Peyer's patch (tissue), 4 donors: ENCODE results near the gene BRD9. TPM values are rescaled to one million over a fixed set of nuclear protein-coding genes. Genes with fewer than 3 reads are reported as not detected.

Experiments
- DNase-seq, 3 donors: peaks; one replicate each; pipeline ENCODE4 v3.0.0-alpha.2; 2017 to 2019
- H3K27ac ChIP-seq, 4 donors: fragments of 200-600 bp; sonication (generic); one replicate each; pipeline ENCODE4 v1.5.1; 2016 to 2019
- H3K27me3 ChIP-seq, 2 donors: fragments of 200-600 bp; sonication (generic); one replicate each; pipeline ENCODE4 v1.5.1; 2019
- H3K36me3 ChIP-seq, 3 donors: fragments of 200-600 bp; sonication (generic); one replicate each; pipeline ENCODE4 v1.5.1; 2016 to 2019
- H3K4me1 ChIP-seq, 4 donors: fragments of 200-600 bp; sonication (generic); one replicate each; pipeline ENCODE4 v1.5.1; 2016 to 2019
- H3K4me3 ChIP-seq, 4 donors: fragments of 200-600 bp; sonication (generic); 1 replicate in 3 of 4; 2 replicates in 1 of 4; pipeline ENCODE4 v1.5.1; 2016 to 2019; ENCODE audit warnings: mild to moderate bottlenecking in 1 of 4
- H3K9me3 ChIP-seq, 4 donors: fragments of 200-600 bp; sonication (generic); one replicate each; pipeline ENCODE4 v1.5.1; 2016 to 2019; ENCODE audit warnings: mild to moderate bottlenecking in 1 of 4
- POLR2A ChIP-seq, 2 donors: fragments of 450-650 bp; IDR thresholded peaks; one replicate each; pipeline ENCODE4 v1.5.1; 2017; ENCODE audit warnings: antibody characterized with exemption in 2 of 2, mild to moderate bottlenecking in 2 of 2, moderate library complexity in 2 of 2
- total RNA-seq, 4 donors: library from RNA; depleted of rRNA; stranded (reverse); fragments of >200 nt; gene quantifications; one replicate each; pipeline ENCODE4 v1.1.0, GENCODE V29; 2016
- TF ChIP-seq, protein P1 (sequence below), 6 experiments: fragments of 450-650 bp in 4 of 6; fragments of 200-600 bp in 2 of 6; sonication (generic) in 1 of 6; IDR thresholded peaks; one replicate each; pipeline ENCODE4 v1.5.1; 2017 to 2019; ENCODE audit warnings: antibody characterized with exemption in 6 of 6, mild to moderate bottlenecking in 3 of 6, moderate library complexity in 1 of 6

The BRD9 gene
- total RNA-seq, 4 donors from 2014 or later = 36.4 to 90.8 (median 65.4) TPM

DNA sequence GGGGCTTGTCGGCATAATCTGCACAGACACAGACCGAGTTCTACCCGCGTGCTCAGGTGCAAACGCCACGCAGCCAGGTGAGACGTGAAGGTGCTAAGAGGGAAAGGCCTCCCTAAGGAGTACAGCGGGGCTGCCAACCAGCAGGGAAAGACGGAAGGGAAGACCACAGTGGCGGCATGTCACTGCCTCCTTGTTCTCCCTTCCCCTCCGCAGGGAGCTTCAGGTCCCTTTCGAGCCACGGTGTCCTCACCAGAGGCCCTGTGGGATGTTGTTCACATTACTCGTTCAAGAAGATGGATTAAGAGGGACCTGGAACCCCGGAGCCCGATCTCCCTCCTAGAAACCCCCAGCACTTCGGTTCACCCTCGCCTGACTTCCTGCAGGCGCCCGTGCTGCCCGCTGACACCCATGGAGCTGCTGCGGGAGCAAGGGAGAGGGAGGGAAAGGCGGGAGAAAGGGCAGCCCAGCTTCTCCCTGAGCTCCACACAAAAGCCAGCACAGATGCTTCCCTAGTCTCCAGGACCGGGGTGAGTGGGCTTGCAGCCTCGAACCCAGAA, 686 bp downstream of the BRD9 start:
- Histone ChIP-seq H3K9me3 (no peaks in the 10 kb centered on the region), H3K4me3 (peak overlapping the region; percentile 75 to 95 (median 78)), H3K36me3 (peaks cover 0 to 35% (median 0%) of the 10 kb centered on the region in 3 donors), H3K4me1 (peaks cover 0 to 21% (median 13%) of the 10 kb centered on the region in 4 donors), H3K27me3 (no peaks in the 10 kb centered on the region), H3K27ac (peak overlapping the region; percentile 87 to 95 (median 90))
- DNase-seq = no peak
- TF ChIP-seq, protein P1, sequence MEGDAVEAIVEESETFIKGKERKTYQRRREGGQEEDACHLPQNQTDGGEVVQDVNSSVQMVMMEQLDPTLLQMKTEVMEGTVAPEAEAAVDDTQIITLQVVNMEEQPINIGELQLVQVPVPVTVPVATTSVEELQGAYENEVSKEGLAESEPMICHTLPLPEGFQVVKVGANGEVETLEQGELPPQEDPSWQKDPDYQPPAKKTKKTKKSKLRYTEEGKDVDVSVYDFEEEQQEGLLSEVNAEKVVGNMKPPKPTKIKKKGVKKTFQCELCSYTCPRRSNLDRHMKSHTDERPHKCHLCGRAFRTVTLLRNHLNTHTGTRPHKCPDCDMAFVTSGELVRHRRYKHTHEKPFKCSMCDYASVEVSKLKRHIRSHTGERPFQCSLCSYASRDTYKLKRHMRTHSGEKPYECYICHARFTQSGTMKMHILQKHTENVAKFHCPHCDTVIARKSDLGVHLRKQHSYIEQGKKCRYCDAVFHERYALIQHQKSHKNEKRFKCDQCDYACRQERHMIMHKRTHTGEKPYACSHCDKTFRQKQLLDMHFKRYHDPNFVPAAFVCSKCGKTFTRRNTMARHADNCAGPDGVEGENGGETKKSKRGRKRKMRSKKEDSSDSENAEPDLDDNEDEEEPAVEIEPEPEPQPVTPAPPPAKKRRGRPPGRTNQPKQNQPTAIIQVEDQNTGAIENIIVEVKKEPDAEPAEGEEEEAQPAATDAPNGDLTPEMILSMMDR (IDR thresholded peaks at IDR 0.05) = no peak
- TF ChIP-seq POLR2A (IDR thresholded peaks at IDR 0.05) = no peak

DNA sequence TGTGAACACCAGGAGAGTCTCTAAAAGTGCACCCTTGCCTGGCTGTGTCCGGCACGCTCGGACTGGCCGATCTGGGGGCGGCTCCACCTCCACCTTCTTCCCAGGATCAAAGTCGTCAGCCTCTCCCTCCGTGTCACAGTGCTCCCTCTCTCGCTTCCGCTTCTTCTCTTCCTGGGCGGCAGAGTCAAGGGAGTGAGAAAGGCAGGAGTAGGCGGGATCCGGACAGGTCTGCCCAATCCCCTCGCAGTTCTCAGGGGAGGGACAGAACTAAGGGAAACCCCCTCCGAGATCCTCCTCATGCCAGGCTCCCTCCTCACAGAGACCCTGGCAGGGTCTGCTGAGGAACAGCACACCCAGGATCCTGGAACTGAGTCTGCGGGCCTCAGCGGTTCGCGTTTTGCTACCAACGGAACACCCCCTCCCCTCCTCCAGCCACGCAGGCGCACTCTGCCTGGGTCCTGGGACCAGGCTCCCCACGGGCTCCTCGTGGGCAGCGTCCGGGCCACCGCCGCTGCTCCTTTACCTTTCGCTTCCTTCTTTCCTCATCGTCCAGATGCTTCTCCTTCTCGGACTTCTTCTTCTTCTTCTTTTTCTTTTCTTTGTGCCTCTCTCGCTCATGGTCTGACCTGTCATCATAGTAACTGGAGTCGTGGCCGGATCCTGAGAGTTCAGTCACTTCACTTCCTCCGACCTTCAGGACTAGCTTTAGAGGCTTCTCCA, 1.3 kb downstream of the BRD9 start:
- Histone ChIP-seq H3K27ac (peak overlapping the region; percentile 87 to 95 (median 90)), H3K36me3 (peaks cover 0 to 41% (median 0%) of the 10 kb centered on the region in 3 donors), H3K9me3 (no peaks in the 10 kb centered on the region), H3K4me1 (peaks cover 0 to 21% (median 13%) of the 10 kb centered on the region in 4 donors), H3K4me3 (peak overlapping the region; percentile 75 to 95 (median 78)), H3K27me3 (no peaks in the 10 kb centered on the region)
- DNase-seq = peak in 1 of 3 donors; percentile 63
- TF ChIP-seq, protein P1 (IDR thresholded peaks at IDR 0.05) = no peak
- TF ChIP-seq POLR2A (IDR thresholded peaks at IDR 0.05) = no peak

DNA sequence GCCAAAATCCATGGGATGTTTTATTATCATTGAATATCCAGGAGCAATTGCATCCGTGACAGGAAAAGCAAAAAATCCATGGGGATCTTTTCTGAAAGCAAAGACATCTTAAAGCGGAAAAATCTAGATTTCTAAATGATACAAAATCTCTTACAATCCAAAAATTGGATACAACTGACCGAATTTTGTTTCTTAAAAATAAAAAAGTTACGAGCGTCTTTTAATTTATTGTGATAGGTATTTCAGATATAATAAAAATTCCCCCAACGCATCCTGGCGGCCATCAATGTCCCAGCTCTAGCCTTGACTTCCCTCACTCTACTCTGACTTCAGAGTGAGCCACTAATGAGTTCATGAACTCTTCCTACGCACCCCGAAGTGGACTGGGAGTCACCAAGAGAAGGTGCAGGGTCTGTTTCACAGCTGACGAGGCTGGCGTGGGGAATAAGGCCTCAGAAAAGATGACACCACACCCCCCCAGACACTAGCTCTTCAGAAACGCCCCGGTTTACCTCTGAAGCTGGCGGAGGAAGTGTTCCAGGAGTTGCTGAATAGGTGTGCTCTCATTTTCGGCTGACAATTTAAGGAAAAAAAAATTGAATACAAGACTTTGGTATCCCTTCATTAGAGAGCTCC, 3.4 kb downstream of the BRD9 start:
- TF ChIP-seq, protein P1 (IDR thresholded peaks at IDR 0.05) = no peak
- no peak for TF ChIP-seq POLR2A (IDR thresholded peaks at IDR 0.05)
- peak in 1 of 3 donors; percentile 11 for DNase-seq
- no peaks in the 10 kb centered on the region for H3K27me3 ChIP-seq
- peaks cover 0 to 21% (median 13%) of the 10 kb centered on the region in 4 donors for H3K4me1 ChIP-seq
- peaks cover 0 to 62% (median 0%) of the 10 kb centered on the region in 3 donors for H3K36me3 ChIP-seq
- H3K27ac ChIP-seq = no peak overlapping the region
- no peak overlapping the region for H3K4me3 ChIP-seq
- H3K9me3 ChIP-seq = no peaks in the 10 kb centered on the region

DNA sequence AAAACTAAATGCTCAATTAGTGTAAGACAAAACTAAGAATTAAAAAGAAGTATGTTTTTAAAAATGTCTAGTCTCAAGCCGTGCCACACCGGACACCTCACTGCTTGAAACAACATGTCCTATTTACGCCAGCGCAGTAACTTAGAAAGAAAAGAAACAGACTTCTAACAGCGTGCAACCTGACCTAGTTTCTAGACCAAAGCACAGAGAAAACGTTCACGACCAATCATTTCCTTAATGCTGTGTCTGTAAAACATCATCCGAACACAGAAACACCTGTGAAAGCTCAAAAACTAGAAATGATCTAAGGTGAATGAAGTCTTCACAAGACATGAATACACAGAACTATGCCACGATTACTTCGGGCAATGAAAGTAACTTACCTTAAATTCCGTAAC, 4.0 kb downstream of the BRD9 start:
- H3K4me3 ChIP-seq = no peak overlapping the region
- TF ChIP-seq POLR2A (IDR thresholded peaks at IDR 0.05) = no peak
- TF ChIP-seq, protein P1 (IDR thresholded peaks at IDR 0.05) = no peak
- H3K36me3 ChIP-seq = peaks cover 0 to 67% (median 0%) of the 10 kb centered on the region in 3 donors
- H3K27ac ChIP-seq = no peak overlapping the region
- no peaks in the 10 kb centered on the region for H3K27me3 ChIP-seq
- peaks cover 0 to 21% (median 13%) of the 10 kb centered on the region in 4 donors for H3K4me1 ChIP-seq
- DNase-seq = no peak
- no peaks in the 10 kb centered on the region for H3K9me3 ChIP-seq

DNA sequence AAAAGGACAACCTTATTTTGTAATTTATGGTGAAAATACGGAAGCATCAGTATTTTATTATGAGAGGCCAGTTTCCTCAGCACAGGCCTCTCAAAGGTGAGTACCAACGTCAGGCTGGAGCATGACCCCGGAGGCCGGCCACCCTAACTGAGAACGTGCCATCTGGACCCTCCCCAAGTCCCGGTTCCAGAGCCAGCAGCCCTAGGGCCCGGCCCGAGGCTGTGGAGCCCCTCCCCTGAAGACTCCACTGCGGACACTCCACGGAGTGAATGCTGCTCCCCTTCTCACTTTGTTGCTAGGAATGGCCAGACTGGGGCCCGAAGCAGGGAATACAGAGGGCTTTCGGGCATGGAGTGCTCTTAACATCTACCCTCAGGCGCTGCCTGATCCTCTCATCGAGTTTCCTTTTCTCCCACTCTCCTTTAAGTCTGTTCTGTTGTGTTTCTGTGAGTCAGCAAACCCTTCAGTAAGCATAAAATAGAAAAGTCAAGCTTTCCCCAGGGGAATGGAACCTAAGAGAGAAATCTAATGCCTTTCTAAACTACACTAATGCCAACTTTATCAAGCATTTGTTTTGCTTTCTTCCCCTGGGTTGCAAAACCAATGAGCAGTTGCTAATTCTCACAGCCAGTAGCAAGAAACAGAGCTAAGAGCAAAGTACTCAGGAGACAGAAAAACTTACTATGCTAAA, 4.5 kb downstream of the BRD9 start:
- H3K9me3 ChIP-seq = no peaks in the 10 kb centered on the region
- peaks cover 0 to 16% (median 10%) of the 10 kb centered on the region in 4 donors for H3K4me1 ChIP-seq
- H3K27me3 ChIP-seq = no peaks in the 10 kb centered on the region
- peak in 1 of 3 donors; percentile 44 for DNase-seq
- no peak overlapping the region for H3K4me3 ChIP-seq
- TF ChIP-seq, protein P1 (IDR thresholded peaks at IDR 0.05) = no peak
- no peak for TF ChIP-seq POLR2A (IDR thresholded peaks at IDR 0.05)
- peaks cover 0 to 73% (median 0%) of the 10 kb centered on the region in 3 donors for H3K36me3 ChIP-seq
- no peak overlapping the region for H3K27ac ChIP-seq
